K562 (cell line): ENCODE data around the gene RNU6-9. TPM values are rescaled to one million over a fixed set of nuclear protein-coding genes. Genes with fewer than 3 reads are reported as not detected.

ENCODE experiments used
- BRD9 ChIP-seq: fragments of 450-650 bp; IDR thresholded peaks from 2 replicates; pipeline ENCODE4 v1.6.1; 2018; ENCODE audit warnings: low read depth; ENCODE audit not compliant: partially characterized antibody
- CC2D1A ChIP-seq: fragments of 450-650 bp; IDR thresholded peaks from 2 replicates; pipeline ENCODE4 v1.6.1; 2017; ENCODE audit warnings: mild to moderate bottlenecking
- HNRNPK ChIP-seq: fragments of 200-400 bp; formaldehyde crosslinking; IDR thresholded peaks from one replicate; pipeline ENCODE4 v1.6.1; 2018; ENCODE audit warnings: mild to moderate bottlenecking, low read depth, low read length; ENCODE audit not compliant: poor library complexity, severe bottlenecking
- MAFK ChIP-seq: IDR thresholded peaks from 2 replicates; pipeline ENCODE4 v1.6.1; 2011; ENCODE audit warnings: low read length, improper control_type of control experiment
- MEF2D ChIP-seq: conservative IDR thresholded peaks from 2 replicates; pipeline ENCODE4 v1.6.1; 2016; ENCODE audit warnings: low read depth, missing genetic modification characterization, missing compliant biosample characterization
- MTF1 ChIP-seq: fragments of 250-450 bp; sonication (Bioruptor Pico); IDR thresholded peaks from 2 replicates; pipeline ENCODE4 v1.9.0; 2021; ENCODE audit warnings: moderate library complexity, mild to moderate bottlenecking, inconsistent platforms, borderline replicate concordance
- RBM25 ChIP-seq: fragments of 200-400 bp; formaldehyde crosslinking; IDR thresholded peaks from 2 replicates; pipeline ENCODE4 v1.6.1; 2018; ENCODE audit warnings: low read length, low read depth, moderate library complexity; ENCODE audit not compliant: severe bottlenecking
- RNF2 ChIP-seq: sonication (generic); IDR thresholded peaks from 2 replicates; pipeline ENCODE4 v1.6.1; 2016
- SMC3 ChIP-seq: conservative IDR thresholded peaks from 2 replicates; pipeline ENCODE4 v1.6.1; 2011; ENCODE audit warnings: low read depth, low read length, improper control_type of control experiment; ENCODE audit not compliant: insufficient read depth
- SNRNP70 ChIP-seq: fragments of 200-400 bp; formaldehyde crosslinking; optimal IDR thresholded peaks from 2 replicates; pipeline ENCODE3; 2017; ENCODE audit warnings: low read depth, low read length
- TGIF2 ChIP-seq: sonication (generic); formaldehyde crosslinking; IDR thresholded peaks from 2 replicates; pipeline ENCODE4 v1.8.1; 2022; ENCODE audit warnings: mild to moderate bottlenecking, missing genetic modification reagents, moderate library complexity
- ZEB2 ChIP-seq: fragments of 450-650 bp; IDR thresholded peaks from 2 replicates; pipeline ENCODE4 v1.6.1; 2016
- ZKSCAN1 ChIP-seq: fragments of 150-350 bp; IDR thresholded peaks from 2 replicates; pipeline ENCODE4 v1.6.1; 2016; ENCODE audit warnings: low read depth, low read length
- ZNF143 ChIP-seq: sonication (generic); formaldehyde crosslinking; IDR thresholded peaks from 2 replicates; pipeline ENCODE4 v1.9.0; 2022; ENCODE audit warnings: mild to moderate bottlenecking, missing genetic modification reagents
- polyA plus RNA-seq, 8 experiments: library from polyadenylated mRNA; depleted of rRNA in 4 of 8; stranded (reverse) in 5 of 8; unstranded in 3 of 8; fragments of >200 nt; fragmentation: Nextera tagmentation in 2 of 8; fragmentation: Illumina TruSeq in 1 of 8; extraction: Ambion mirVana in 2 of 8; extraction: Trizol in 1 of 8; gene quantifications; 2 replicates each; pipeline versions ENCODE4 v1.2.1 to v1.2.3, GENCODE V29; 2011 to 2014; ENCODE audit warnings: inconsistent platforms in 1 of 8, missing spikeins in 1 of 8
- total RNA-seq, 7 experiments: library from RNA; depleted of rRNA in 6 of 7; stranded (reverse); fragments of >200 nt in 6 of 7; fragmentation: Illumina TruSeq in 2 of 7; extraction: Trizol in 2 of 7; gene quantifications; 2 replicates each; pipeline versions ENCODE4 v1.2.1 to v1.2.3, GENCODE V29; 2011 to 2021; ENCODE audit warnings: low replicate concordance in 1 of 7
- TF ChIP-seq, protein P1 (sequence below): sonication (generic); formaldehyde crosslinking; IDR thresholded peaks from 2 replicates; pipeline ENCODE4 v1.8.1; 2023; ENCODE audit warnings: missing genetic modification reagents, mild to moderate bottlenecking, borderline replicate concordance
- TF ChIP-seq, protein P2 (sequence below): fragments of 250-450 bp; sonication (Bioruptor Pico); IDR thresholded peaks from 2 replicates; pipeline ENCODE4 v1.8.0; 2021; ENCODE audit warnings: borderline replicate concordance, mild to moderate bottlenecking, moderate library complexity; ENCODE audit not compliant: poor library complexity, severe bottlenecking
- TF ChIP-seq, protein P3 (sequence below): sonication (generic); formaldehyde crosslinking; IDR thresholded peaks from 2 replicates; pipeline ENCODE4 v1.8.1; 2023; ENCODE audit warnings: mild to moderate bottlenecking, missing genetic modification reagents
- TF ChIP-seq, protein P4 (sequence below), 2 experiments: IDR thresholded peaks; 2 replicates each; pipeline ENCODE4 v1.6.1; 2012; ENCODE audit warnings: improper control_type of control experiment in 2 of 2, low read depth in 2 of 2, low read length in 2 of 2, borderline replicate concordance in 1 of 2

The RNU6-9 gene
- total and polyA plus RNA-seq, 9 of the 15 experiments (the other 6 are each of a cell fraction or from before 2014, with no cell fraction given), result not detected

DNA sequence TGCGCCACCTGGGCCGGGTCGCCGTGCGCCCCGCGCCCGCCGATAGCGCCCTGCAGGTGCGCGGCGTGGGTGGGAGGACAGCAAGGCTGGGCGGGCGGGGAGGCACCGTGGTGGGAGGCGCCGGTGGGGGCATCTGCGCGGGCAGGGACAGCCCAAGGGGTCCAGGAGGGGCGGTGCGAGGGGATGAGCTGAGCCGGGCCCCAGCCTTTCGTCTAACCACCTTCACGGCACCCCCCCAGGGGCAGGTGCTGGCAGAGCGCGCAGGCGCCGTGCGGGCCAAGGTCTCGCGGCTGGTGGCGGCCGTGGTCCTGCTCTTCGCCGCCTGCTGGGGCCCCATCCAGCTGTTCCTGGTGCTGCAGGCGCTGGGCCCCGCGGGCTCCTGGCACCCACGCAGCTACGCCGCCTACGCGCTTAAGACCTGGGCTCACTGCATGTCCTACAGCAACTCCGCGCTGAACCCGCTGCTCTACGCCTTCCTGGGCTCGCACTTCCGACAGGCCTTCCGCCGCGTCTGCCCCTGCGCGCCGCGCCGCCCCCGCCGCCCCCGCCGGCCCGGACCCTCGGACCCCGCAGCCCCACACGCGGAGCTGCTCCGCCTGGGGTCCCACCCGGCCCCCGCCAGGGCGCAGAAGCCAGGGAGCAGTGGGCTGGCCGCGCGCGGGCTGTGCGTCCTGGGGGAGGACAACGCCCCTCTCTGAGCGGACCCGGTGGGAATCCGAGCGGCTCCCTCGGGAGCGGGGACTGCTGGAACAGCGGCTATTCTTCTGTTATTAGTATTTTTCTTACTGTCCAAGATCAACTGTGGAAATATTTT lies 27.0 kb downstream of the RNU6-9 start (continued):
- TF ChIP-seq, protein P1, sequence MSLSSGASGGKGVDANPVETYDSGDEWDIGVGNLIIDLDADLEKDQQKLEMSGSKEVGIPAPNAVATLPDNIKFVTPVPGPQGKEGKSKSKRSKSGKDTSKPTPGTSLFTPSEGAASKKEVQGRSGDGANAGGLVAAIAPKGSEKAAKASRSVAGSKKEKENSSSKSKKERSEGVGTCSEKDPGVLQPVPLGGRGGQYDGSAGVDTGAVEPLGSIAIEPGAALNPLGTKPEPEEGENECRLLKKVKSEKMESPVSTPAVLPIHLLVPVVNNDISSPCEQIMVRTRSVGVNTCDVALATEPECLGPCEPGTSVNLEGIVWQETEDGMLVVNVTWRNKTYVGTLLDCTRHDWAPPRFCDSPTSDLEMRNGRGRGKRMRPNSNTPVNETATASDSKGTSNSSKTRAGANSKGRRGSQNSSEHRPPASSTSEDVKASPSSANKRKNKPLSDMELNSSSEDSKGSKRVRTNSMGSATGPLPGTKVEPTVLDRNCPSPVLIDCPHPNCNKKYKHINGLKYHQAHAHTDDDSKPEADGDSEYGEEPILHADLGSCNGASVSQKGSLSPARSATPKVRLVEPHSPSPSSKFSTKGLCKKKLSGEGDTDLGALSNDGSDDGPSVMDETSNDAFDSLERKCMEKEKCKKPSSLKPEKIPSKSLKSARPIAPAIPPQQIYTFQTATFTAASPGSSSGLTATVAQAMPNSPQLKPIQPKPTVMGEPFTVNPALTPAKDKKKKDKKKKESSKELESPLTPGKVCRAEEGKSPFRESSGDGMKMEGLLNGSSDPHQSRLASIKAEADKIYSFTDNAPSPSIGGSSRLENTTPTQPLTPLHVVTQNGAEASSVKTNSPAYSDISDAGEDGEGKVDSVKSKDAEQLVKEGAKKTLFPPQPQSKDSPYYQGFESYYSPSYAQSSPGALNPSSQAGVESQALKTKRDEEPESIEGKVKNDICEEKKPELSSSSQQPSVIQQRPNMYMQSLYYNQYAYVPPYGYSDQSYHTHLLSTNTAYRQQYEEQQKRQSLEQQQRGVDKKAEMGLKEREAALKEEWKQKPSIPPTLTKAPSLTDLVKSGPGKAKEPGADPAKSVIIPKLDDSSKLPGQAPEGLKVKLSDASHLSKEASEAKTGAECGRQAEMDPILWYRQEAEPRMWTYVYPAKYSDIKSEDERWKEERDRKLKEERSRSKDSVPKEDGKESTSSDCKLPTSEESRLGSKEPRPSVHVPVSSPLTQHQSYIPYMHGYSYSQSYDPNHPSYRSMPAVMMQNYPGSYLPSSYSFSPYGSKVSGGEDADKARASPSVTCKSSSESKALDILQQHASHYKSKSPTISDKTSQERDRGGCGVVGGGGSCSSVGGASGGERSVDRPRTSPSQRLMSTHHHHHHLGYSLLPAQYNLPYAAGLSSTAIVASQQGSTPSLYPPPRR (CRISPR knock-in tag), result no peak
- TF ChIP-seq SMC3, result no peak
- no peak for TF ChIP-seq TGIF2 (CRISPR knock-in tag)
- no peak for TF ChIP-seq CC2D1A
- peak; percentile 85 for TF ChIP-seq RBM25
- TF ChIP-seq MAFK, result no peak
- TF ChIP-seq ZNF143, result no peak
- TF ChIP-seq RNF2, result no peak
- TF ChIP-seq, protein P2, sequence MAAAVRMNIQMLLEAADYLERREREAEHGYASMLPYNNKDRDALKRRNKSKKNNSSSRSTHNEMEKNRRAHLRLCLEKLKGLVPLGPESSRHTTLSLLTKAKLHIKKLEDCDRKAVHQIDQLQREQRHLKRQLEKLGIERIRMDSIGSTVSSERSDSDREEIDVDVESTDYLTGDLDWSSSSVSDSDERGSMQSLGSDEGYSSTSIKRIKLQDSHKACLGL (CRISPR knock-in tag), result no peak
- no peak for TF ChIP-seq ZKSCAN1
- TF ChIP-seq BRD9, result no peak
- TF ChIP-seq MEF2D (tag), result no peak
- no peak for TF ChIP-seq SNRNP70
- TF ChIP-seq HNRNPK, result peak; percentile 20
- TF ChIP-seq MTF1, result no peak
- TF ChIP-seq, protein P3, sequence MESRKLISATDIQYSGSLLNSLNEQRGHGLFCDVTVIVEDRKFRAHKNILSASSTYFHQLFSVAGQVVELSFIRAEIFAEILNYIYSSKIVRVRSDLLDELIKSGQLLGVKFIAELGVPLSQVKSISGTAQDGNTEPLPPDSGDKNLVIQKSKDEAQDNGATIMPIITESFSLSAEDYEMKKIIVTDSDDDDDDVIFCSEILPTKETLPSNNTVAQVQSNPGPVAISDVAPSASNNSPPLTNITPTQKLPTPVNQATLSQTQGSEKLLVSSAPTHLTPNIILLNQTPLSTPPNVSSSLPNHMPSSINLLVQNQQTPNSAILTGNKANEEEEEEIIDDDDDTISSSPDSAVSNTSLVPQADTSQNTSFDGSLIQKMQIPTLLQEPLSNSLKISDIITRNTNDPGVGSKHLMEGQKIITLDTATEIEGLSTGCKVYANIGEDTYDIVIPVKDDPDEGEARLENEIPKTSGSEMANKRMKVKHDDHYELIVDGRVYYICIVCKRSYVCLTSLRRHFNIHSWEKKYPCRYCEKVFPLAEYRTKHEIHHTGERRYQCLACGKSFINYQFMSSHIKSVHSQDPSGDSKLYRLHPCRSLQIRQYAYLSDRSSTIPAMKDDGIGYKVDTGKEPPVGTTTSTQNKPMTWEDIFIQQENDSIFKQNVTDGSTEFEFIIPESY (CRISPR knock-in tag), result peak; percentile 98
- TF ChIP-seq ZEB2, result no peak
- TF ChIP-seq, protein P4, sequence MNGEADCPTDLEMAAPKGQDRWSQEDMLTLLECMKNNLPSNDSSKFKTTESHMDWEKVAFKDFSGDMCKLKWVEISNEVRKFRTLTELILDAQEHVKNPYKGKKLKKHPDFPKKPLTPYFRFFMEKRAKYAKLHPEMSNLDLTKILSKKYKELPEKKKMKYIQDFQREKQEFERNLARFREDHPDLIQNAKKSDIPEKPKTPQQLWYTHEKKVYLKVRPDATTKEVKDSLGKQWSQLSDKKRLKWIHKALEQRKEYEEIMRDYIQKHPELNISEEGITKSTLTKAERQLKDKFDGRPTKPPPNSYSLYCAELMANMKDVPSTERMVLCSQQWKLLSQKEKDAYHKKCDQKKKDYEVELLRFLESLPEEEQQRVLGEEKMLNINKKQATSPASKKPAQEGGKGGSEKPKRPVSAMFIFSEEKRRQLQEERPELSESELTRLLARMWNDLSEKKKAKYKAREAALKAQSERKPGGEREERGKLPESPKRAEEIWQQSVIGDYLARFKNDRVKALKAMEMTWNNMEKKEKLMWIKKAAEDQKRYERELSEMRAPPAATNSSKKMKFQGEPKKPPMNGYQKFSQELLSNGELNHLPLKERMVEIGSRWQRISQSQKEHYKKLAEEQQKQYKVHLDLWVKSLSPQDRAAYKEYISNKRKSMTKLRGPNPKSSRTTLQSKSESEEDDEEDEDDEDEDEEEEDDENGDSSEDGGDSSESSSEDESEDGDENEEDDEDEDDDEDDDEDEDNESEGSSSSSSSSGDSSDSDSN (IDR thresholded peaks at IDR 0.05; ENCODE audit: borderline replicate concordance in 1 of 2, low read depth in 2 of 2, low read length in 2 of 2), result no peak
